Astrocyte of the cerebellum (primary cell): Measurements from ENCODE around the gene DPP10.

Experiments
- DNase-seq: peaks from one replicate; pipeline ENCODE4 v3.0.0-alpha.2; 2011; ENCODE audit warnings: low read depth
- H3K4me3 ChIP-seq: 2 replicates; pipeline ENCODE4 v1.5.1; 2011; ENCODE audit warnings: mild to moderate bottlenecking, low read depth, low read length, moderate library complexity
- CTCF ChIP-seq: IDR thresholded peaks from 2 replicates; pipeline ENCODE4 v1.5.1; 2012; ENCODE audit warnings: low read length, low read depth, moderate library complexity, mild to moderate bottlenecking; ENCODE audit errors: missing control alignments
- in situ Hi-C: cut with HindIII; loops from 2 replicates; pipeline ENCODE4 v1.10.0; 2017; ENCODE audit warnings: low sequenced_read_pairs

Gene DPP10

GRCh38 chr2:114543236-114543766, 100.9 kb downstream of the DPP10 start:
- DNase-seq, result no peak
- no peak for TF ChIP-seq CTCF
- no peak overlapping the region for H3K4me3 ChIP-seq
- in situ Hi-C loops, result no loop called here

GRCh38 chr2:114545052-114545451, 102.6 kb downstream of the DPP10 start:
- no peak for DNase-seq
- no peak overlapping the region for H3K4me3 ChIP-seq
- in situ Hi-C loops, result no loop called here
- TF ChIP-seq CTCF, result no peak

GRCh38 chr2:114546531-114546930, 104.1 kb downstream of the DPP10 start:
- in situ Hi-C loops, result no loop called here
- H3K4me3 ChIP-seq, result no peak overlapping the region
- no peak for DNase-seq
- no peak for TF ChIP-seq CTCF

- H3K4me3 ChIP-seq, result no peak overlapping the region
- no peak for DNase-seq
- in situ Hi-C loops, result no loop called here
- TF ChIP-seq CTCF, result no peak
These were observed 105.7 kb downstream of the DPP10 start for GRCh38 chr2:114548151-114548550.

- no peak for DNase-seq
- no peak overlapping the region for H3K4me3 ChIP-seq
- TF ChIP-seq CTCF, result no peak
- in situ Hi-C loops, result no loop called here
These were observed 107.9 kb downstream of the DPP10 start for GRCh38 chr2:114550364-114550763.

- peak; percentile 19 for DNase-seq
- peak; percentile 73 for TF ChIP-seq CTCF
- in situ Hi-C loops, result no loop called here
- no peak overlapping the region for H3K4me3 ChIP-seq
These were observed 108.7 kb downstream of the DPP10 start for GRCh38 chr2:114550895-114551793.
